ENCODE measurements around the gene PARN.
A peak's percentile ranks its signal among the peaks of the same experiment; 100 is the strongest.

GRCh38 chr16:14669776-14670175, 39.7 kb upstream of the PARN start:
- TF ChIP-seq POLR2A (IDR thresholded peaks at IDR 0.05) (no peak), CTCF (IDR thresholded peaks at IDR 0.05) (peak in 1 of 4 experiments; percentile 12), POLR2AphosphoS5 (IDR thresholded peaks at IDR 0.05) (peak in 1 of 4 donors; percentile 26), EP300 (IDR thresholded peaks at IDR 0.05) (no peak)

Measured in sigmoid colon (tissue), 4 donors.